ENCODE results near the gene RDH13.

DNA sequence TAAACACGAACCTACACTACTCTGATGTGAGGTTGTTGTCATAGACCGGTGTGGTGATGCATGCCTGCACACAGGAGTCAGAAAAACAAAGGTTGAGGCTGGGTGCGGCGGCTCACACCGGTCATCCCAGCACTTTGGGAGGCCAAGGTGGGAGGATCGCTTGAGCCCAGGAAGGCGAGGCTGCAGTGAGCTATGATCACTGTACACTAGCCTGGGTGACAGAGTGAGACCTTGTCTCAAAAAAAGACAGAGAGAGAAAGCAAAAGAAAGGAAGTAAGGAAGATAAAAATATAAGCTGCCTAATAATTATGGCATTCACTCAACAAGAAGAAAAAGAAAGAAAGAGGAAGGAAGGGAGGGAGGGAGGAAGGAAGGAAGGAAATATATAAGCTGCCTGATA, 34.2 kb downstream of the RDH13 start:
- TF ChIP-seq EZH2phosphoT487 (IDR thresholded peaks at IDR 0.05; ENCODE audit: insufficient read depth, low read depth) (no peak), EZH2 (IDR thresholded peaks at IDR 0.05; ENCODE audit: insufficient read depth, poor library complexity, severe bottlenecking) (no peak)
